GM12878 (cell line): ENCODE measurements around the gene SELENOO. TPM values are rescaled to one million over a fixed set of nuclear protein-coding genes. Genes with fewer than 3 reads are reported as not detected.

Experiments
- BCL3 ChIP-seq: IDR thresholded peaks from 2 replicates; pipeline ENCODE4 v1.6.1; 2011; ENCODE audit warnings: borderline replicate concordance, low read depth, mild to moderate bottlenecking, moderate library complexity, low read length; ENCODE audit not compliant: insufficient read depth, poor library complexity, severe bottlenecking
- BMI1 ChIP-seq: fragments of 450-650 bp; IDR thresholded peaks from 2 replicates; pipeline ENCODE4 v1.6.1; 2016; ENCODE audit warnings: mild to moderate bottlenecking, moderate library complexity, borderline replicate concordance
- CEBPZ ChIP-seq: fragments of 150-350 bp; IDR thresholded peaks from 2 replicates; pipeline ENCODE4 v1.6.1; 2016; ENCODE audit warnings: low read depth, low read length
- CHD2 ChIP-seq: IDR thresholded peaks from 2 replicates; pipeline ENCODE4 v1.6.1; 2011; ENCODE audit warnings: low read depth, low read length, improper control_type of control experiment, borderline replicate concordance
- CHD4 ChIP-seq: fragments of 200-600 bp; sonication (generic); IDR thresholded peaks from 2 replicates; pipeline ENCODE4 v1.6.1; 2016; ENCODE audit warnings: mild to moderate bottlenecking
- CTCF ChIP-seq, 3 experiments: IDR thresholded peaks in 2 of 3; conservative IDR thresholded peaks in 1 of 3; 2 replicates each; pipeline ENCODE4 v1.5.1; 2011; ENCODE audit warnings: low read depth in 3 of 3, low read length in 3 of 3, mild to moderate bottlenecking in 3 of 3, control low read depth in 2 of 3, moderate library complexity in 2 of 3, inconsistent platforms in 1 of 3, mixed read lengths in 1 of 3; ENCODE audit not compliant: control insufficient read depth in 2 of 3, insufficient read depth in 1 of 3; ENCODE audit errors: extremely low read depth in 1 of 3
- DPF2 ChIP-seq: fragments of 450-650 bp; IDR thresholded peaks from 2 replicates; pipeline ENCODE4 v1.6.1; 2017; ENCODE audit warnings: mild to moderate bottlenecking
- FOXK2 ChIP-seq: fragments of 450-650 bp; IDR thresholded peaks from 2 replicates; pipeline ENCODE4 v1.6.1; 2017; ENCODE audit warnings: mild to moderate bottlenecking, moderate library complexity
- GABPA ChIP-seq: IDR thresholded peaks from 2 replicates; pipeline ENCODE4 v1.6.1; 2014; ENCODE audit warnings: antibody characterized with exemption, low read depth, mild to moderate bottlenecking, inconsistent platforms
- HCFC1 ChIP-seq: fragments of 150-350 bp; IDR thresholded peaks from 2 replicates; pipeline ENCODE4 v1.6.1; 2014; ENCODE audit warnings: low read length
- IKZF2 ChIP-seq, 2 experiments: fragments of 450-650 bp; IDR thresholded peaks; 2 replicates each; pipeline ENCODE4 v1.6.1; 2017; ENCODE audit warnings: mild to moderate bottlenecking in 2 of 2, moderate library complexity in 2 of 2
- KLF5 ChIP-seq: fragments of 450-650 bp; IDR thresholded peaks from 2 replicates; pipeline ENCODE4 v1.6.1; 2014; ENCODE audit warnings: mild to moderate bottlenecking; ENCODE audit not compliant: partially characterized antibody
- NBN ChIP-seq: fragments of 450-650 bp; IDR thresholded peaks from 2 replicates; pipeline ENCODE4 v1.6.1; 2016
- PAX5 ChIP-seq: IDR thresholded peaks from 2 replicates; pipeline ENCODE4 v1.6.1; 2011; ENCODE audit warnings: low read depth, low read length, borderline replicate concordance
- PML ChIP-seq: IDR thresholded peaks from 2 replicates; pipeline ENCODE4 v1.6.1; 2012; ENCODE audit warnings: low read length, inconsistent platforms
- POLR2AphosphoS2 ChIP-seq: IDR thresholded peaks from 2 replicates; pipeline ENCODE4 v1.6.1; 2011; ENCODE audit warnings: low read depth, mild to moderate bottlenecking, low read length, improper control_type of control experiment, moderate library complexity
- RB1 ChIP-seq: fragments of 450-650 bp; formaldehyde crosslinking; IDR thresholded peaks from 2 replicates; pipeline ENCODE4 v1.6.1; 2017; ENCODE audit warnings: mild to moderate bottlenecking, borderline replicate concordance
- SIN3A ChIP-seq: IDR thresholded peaks from 2 replicates; pipeline ENCODE4 v1.6.1; 2012; ENCODE audit warnings: low read depth, low read length, improper control_type of control experiment
- SMARCA5 ChIP-seq: fragments of 450-650 bp; IDR thresholded peaks from 2 replicates; pipeline ENCODE4 v1.6.1; 2017; ENCODE audit warnings: mild to moderate bottlenecking
- SMC3 ChIP-seq: IDR thresholded peaks from 2 replicates; pipeline ENCODE4 v1.6.1; 2011; ENCODE audit warnings: low read length, improper control_type of control experiment, borderline replicate concordance
- SREBF1 ChIP-seq: IDR thresholded peaks from 2 replicates; pipeline ENCODE4 v1.6.1; 2012; ENCODE audit warnings: mild to moderate bottlenecking, low read length
- TAF1 ChIP-seq: IDR thresholded peaks from 2 replicates; pipeline ENCODE4 v1.6.1; 2011; ENCODE audit warnings: mild to moderate bottlenecking, low read depth, low read length, borderline replicate concordance
- YY1 ChIP-seq: IDR thresholded peaks from 2 replicates; pipeline ENCODE4 v1.6.1; 2011; ENCODE audit warnings: low read depth, mild to moderate bottlenecking, low read length
- ZNF207 ChIP-seq: fragments of 450-650 bp; IDR thresholded peaks from 2 replicates; pipeline ENCODE4 v1.6.1; 2014; ENCODE audit warnings: antibody characterized with exemption, mild to moderate bottlenecking, borderline replicate concordance
- ZNF24 ChIP-seq: fragments of 450-650 bp; IDR thresholded peaks from 2 replicates; pipeline ENCODE4 v1.6.1; 2017; ENCODE audit warnings: antibody characterized with exemption, mild to moderate bottlenecking
- ZNF274 ChIP-seq: IDR thresholded peaks from one replicate; pipeline ENCODE4 v1.8.0; 2011; ENCODE audit not compliant: insufficient read length, insufficient read depth
- polyA plus RNA-seq, 11 experiments: library from polyadenylated mRNA; depleted of rRNA in 4 of 11; unstranded in 6 of 11; stranded (reverse) in 5 of 11; fragments of >200 nt; fragmentation: Nextera tagmentation in 4 of 11; fragmentation: Illumina TruSeq in 1 of 11; extraction: Ambion mirVana in 4 of 11; extraction: Trizol in 1 of 11; gene quantifications; 1 replicate in 1 of 11; 2 replicates in 10 of 11; pipeline versions ENCODE4 v1.2.1 to v1.2.3, GENCODE V29; 2011 to 2016; ENCODE audit warnings: inconsistent platforms in 2 of 11, missing spikeins in 2 of 11, low read depth in 1 of 11
- total RNA-seq, 4 experiments: library from RNA; depleted of rRNA in 3 of 4; stranded (reverse); fragments of >200 nt in 3 of 4; fragmentation: Illumina TruSeq in 1 of 4; extraction: Trizol in 1 of 4; gene quantifications; 2 replicates each; pipeline versions ENCODE4 v1.2.1 to v1.2.3, GENCODE V29; 2013 to 2021

Gene SELENOO
- total and polyA plus RNA-seq, 10 of the 15 experiments (the other 5 are each of a cell fraction or from before 2014, with no cell fraction given), result 0.42 to 23.3 (median 3.3) TPM

GRCh38 chr22:50244420-50245213 is 43.8 kb downstream of the SELENOO start, which contains the start of gene TUBGCP6 (continued):
- TF ChIP-seq SIN3A (peak; percentile 91), PML (peak; percentile 70; the same call in 1 of the 2 replicates), CEBPZ (no peak), YY1 (no peak; the same call in 1 of the 2 replicates), CHD4 (no peak), DPF2 (peak; percentile 49; the same call in 1 of the 2 replicates), HCFC1 (peak; percentile 87), IKZF2 (IDR thresholded peaks at IDR 0.05) (no peak), TAF1 (peak; percentile 75; the same call in 1 of the 2 replicates), ZNF24 (no peak), PAX5 (peak; percentile 67; the same call in 1 of the 2 replicates), RB1 (peak; percentile 84; the same call in 1 of the 2 replicates), NBN (peak; percentile 99), KLF5 (peak; percentile 56), ZNF207 (peak; percentile 91; the same call in 1 of the 2 replicates), SMARCA5 (no peak), BMI1 (no peak), GABPA (peak; percentile 95), CTCF (IDR thresholded peaks at IDR 0.05 in 2 of 3, conservative IDR thresholded peaks at IDR 0.05 in 1 of 3; ENCODE audit: control insufficient read depth in 2 of 3, extremely low read depth in 1 of 3, insufficient read depth in 1 of 3, low read depth in 3 of 3, low read length in 3 of 3) (peak in 2 of 3 experiments; percentile 13 to 34; a peak in 3 of 6 replicates), SMC3 (no peak), ZNF274 (no peak), CHD2 (peak; percentile 95), SREBF1 (no peak), FOXK2 (peak; percentile 39), POLR2AphosphoS2 (peak; percentile 96), BCL3 (peak; percentile 57)
